Ascending aorta (tissue), 2 donors: ENCODE measurements around the gene NLRP2B. TPM values are rescaled to one million over a fixed set of nuclear protein-coding genes. Genes with fewer than 3 reads are reported as not detected.
"Not testable (repeated sequence)": the region's sequence is repeated elsewhere in the genome, so short reads cannot be mapped to it uniquely, and the experiment has no call there.

ENCODE experiments used
- DNase-seq, 2 donors: peaks; one replicate each; pipeline ENCODE4 v3.0.0-alpha.2; 2019; ENCODE audit warnings: low spot score in 2 of 2
- H3K27ac ChIP-seq, 2 donors: fragments of 200-600 bp; sonication (generic); one replicate each; pipeline ENCODE4 v1.5.1; 2016 to 2017; ENCODE audit warnings: mild to moderate bottlenecking in 1 of 2
- H3K27me3 ChIP-seq: fragments of 200-600 bp; sonication (generic); one replicate; pipeline ENCODE4 v1.5.1; 2017
- H3K36me3 ChIP-seq, 2 donors: fragments of 200-600 bp; sonication (generic); one replicate each; pipeline ENCODE4 v1.5.1; 2016
- H3K4me1 ChIP-seq, 2 donors: fragments of 200-600 bp; sonication (generic); one replicate each; pipeline ENCODE4 v1.5.1; 2016 to 2017; ENCODE audit warnings: mild to moderate bottlenecking in 1 of 2
- H3K4me3 ChIP-seq, 2 donors: fragments of 200-600 bp; sonication (generic); one replicate each; pipeline ENCODE4 v1.5.1; 2016 to 2017; ENCODE audit warnings: mild to moderate bottlenecking in 1 of 2
- H3K9me3 ChIP-seq, 2 donors: fragments of 200-600 bp; sonication (generic); one replicate each; pipeline ENCODE4 v1.5.1; 2016
- intact Hi-C: fragments of 100-400 bp; cut with DNase I; formaldehyde crosslinking; loops from one replicate; pipeline ENCODE4 v1.15.1; 2023
- total RNA-seq: library from RNA; depleted of rRNA; stranded (reverse); fragments of >200 nt; gene quantifications from one replicate; pipeline ENCODE4 v1.1.0, GENCODE V29; 2016
- TF ChIP-seq, protein P1 (sequence below), 3 experiments: fragments of 200-600 bp in 2 of 3; fragments of 450-650 bp in 1 of 3; sonication (generic) in 2 of 3; IDR thresholded peaks; one replicate each; pipeline ENCODE4 v1.5.1; 2016 to 2019; ENCODE audit warnings: antibody characterized with exemption in 3 of 3, mild to moderate bottlenecking in 1 of 3, moderate library complexity in 1 of 3

Gene NLRP2B
- not detected for total RNA-seq

DNA sequence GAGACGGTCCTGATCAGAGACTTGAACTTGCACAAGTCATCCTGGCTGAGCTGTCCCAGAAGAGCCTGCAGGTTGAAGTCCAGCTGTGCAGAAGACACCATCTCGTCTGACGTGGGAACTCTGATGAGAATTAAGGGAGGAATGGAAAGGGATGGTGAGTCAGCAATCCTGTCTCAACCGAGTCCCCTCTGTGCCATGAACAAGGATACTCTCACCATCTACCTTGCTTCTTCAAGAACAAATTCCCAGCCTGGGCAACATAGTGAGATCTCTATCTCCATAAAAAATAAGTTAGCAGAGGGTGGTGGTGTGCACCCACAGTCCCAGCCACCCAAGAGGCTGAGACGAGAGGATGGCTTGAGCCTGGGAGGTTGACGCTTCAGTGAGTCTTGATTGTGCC lies at the start of gene NLRP2B:
TSS of gene NLRP2B (minus strand) at position 101 of the 400 bp plus-strand sequence.
- no peak within 1 kb of the TSS for H3K4me3 ChIP-seq
- DNase-seq = no peak
- H3K4me1 ChIP-seq = no peaks in the 10 kb centered on the region
- intact Hi-C loops = no loop called here
- no peaks in the 10 kb centered on the region for H3K27me3 ChIP-seq
- no peak within 1 kb of the TSS for H3K27ac ChIP-seq
- TF ChIP-seq, protein P1, sequence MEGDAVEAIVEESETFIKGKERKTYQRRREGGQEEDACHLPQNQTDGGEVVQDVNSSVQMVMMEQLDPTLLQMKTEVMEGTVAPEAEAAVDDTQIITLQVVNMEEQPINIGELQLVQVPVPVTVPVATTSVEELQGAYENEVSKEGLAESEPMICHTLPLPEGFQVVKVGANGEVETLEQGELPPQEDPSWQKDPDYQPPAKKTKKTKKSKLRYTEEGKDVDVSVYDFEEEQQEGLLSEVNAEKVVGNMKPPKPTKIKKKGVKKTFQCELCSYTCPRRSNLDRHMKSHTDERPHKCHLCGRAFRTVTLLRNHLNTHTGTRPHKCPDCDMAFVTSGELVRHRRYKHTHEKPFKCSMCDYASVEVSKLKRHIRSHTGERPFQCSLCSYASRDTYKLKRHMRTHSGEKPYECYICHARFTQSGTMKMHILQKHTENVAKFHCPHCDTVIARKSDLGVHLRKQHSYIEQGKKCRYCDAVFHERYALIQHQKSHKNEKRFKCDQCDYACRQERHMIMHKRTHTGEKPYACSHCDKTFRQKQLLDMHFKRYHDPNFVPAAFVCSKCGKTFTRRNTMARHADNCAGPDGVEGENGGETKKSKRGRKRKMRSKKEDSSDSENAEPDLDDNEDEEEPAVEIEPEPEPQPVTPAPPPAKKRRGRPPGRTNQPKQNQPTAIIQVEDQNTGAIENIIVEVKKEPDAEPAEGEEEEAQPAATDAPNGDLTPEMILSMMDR (IDR thresholded peaks at IDR 0.05) = no peak
- no peaks in the 10 kb centered on the region for H3K36me3 ChIP-seq
- no peaks in the 10 kb centered on the region for H3K9me3 ChIP-seq

DNA sequence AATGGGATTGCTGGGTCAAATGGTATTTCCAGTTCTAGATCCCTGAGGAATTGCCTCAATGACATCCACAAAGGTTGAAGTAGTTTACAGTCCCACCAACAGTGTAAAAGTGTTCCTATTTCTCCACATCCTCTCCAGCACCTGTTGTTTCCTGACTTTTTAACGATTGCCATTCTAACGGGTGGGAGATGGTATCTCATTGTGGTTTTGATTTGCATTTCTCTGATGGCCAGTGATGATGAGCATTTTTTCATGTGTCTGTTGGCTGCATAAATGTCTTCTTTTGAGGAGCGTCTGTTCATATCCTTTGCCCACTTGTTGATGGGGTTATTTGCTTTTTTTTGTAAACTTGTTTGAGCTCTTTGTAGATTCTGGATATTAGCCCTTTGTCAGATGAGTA lies 45.9 kb upstream of the NLRP2B start:
- H3K9me3 ChIP-seq = peaks cover 5 to 24% of the 10 kb centered on the region in 2 donors
- DNase-seq, H3K4me3 ChIP-seq, H3K4me1 ChIP-seq, H3K27ac ChIP-seq, H3K27me3 ChIP-seq, intact Hi-C loops, H3K36me3 ChIP-seq: not testable (repeated sequence)

DNA sequence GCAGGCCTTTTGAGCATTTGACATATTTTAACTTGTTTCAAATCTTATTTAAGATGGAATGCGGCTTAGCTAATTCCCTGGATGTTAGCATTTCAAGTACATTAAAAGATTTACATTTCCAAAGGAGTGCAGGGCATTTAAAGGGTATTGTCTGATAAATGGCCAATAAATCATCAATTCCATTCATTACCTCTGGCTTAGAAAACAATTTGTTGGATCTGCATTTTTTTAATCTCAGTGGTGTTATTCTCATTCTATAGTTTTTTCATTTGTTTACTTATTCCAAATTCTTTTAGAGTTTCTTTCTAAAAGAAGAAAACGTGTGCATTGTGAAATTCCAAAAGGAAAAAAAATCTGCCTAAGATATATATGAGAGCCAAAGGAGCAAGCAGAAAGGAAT lies 1.3 kb upstream of the NLRP2B start:
- Histone ChIP-seq H3K4me3 (no peak overlapping the region), H3K9me3 (no peaks in the 10 kb centered on the region), H3K27me3 (no peaks in the 10 kb centered on the region), H3K4me1 (no peaks in the 10 kb centered on the region), H3K27ac (no peak overlapping the region), H3K36me3 (no peaks in the 10 kb centered on the region)
- DNase-seq = no peak
- TF ChIP-seq, protein P1 (IDR thresholded peaks at IDR 0.05) = no peak
- intact Hi-C loops = no loop called here

DNA sequence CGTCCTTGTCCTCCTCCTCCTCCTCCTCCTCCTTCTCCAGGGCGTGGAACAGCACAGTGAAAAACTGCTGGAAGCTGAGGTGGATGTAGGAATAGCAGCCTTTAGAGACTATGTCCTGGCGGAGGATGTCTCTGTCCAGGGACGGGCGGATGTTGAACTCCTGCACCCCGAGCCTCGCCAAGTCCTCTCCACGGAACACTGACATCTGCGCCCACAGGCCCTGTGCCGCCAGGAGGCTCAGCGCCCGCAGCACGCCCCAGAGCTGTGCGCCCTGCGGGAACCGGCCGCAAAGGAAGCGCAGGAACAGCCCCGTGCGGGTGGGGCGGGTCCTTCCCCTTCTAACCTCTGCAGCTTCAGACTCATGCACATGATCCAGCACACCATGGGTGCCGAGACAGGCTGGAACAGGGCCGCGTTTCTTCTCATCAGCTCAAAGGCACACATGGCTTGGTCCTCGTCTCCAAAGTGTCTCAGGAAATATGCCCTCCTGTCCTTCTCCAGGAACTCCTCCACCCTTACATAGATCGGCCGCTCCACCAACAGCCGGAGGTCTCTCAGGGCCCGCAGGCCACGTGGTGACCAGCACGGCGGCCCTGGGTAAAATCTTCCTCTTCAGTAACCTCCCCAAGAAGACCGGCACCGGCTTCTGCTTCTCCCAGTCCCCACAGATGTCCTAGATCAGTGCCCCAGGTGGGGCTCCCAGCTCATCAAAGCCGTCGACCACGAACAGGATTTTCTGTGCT lies 1.2 kb downstream of the NLRP2B start:
- Histone ChIP-seq H3K27ac (no peak overlapping the region), H3K36me3 (no peaks in the 10 kb centered on the region), H3K4me1 (no peaks in the 10 kb centered on the region), H3K27me3 (no peaks in the 10 kb centered on the region), H3K9me3 (peaks cover 0 to 7% of the 10 kb centered on the region in 2 donors), H3K4me3 (no peak overlapping the region)
- DNase-seq = no peak
- intact Hi-C loops = no loop called here
- TF ChIP-seq, protein P1 (IDR thresholded peaks at IDR 0.05) = no peak

DNA sequence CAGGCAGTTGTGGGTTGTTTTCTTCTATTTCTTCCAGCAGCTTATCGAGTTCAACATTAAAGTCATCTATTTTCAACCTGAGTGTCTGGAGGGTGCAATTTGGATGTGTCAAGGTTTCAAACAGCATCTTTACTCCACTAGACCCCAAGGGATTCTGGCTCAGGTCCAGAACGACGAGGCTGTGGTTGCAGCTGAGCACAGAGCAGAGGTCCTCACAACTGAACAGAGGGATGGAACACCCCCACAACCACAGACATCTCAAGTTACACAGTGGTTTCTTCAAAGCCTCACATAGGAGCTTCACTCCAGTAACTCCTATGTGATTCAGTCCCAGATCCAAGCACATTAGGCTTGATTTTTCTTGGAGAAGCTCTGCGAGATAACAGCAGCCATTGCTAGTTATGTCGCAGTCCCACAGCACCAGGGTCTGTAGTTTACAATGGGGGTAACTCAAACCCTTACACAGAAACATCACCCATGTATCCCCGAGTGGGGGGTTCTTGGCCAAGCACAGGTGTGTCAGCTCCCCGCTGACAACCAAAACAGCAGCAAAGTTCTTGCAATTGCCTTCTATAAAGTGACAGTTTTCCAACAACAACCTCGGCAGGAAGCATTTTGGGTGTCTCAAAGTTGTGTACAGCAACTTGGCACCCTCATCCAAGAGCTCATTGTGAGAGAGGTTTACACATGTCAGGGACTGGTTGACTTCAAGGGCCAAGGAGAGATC lies 2.8 kb downstream of the NLRP2B start:
- no peak overlapping the region for H3K4me3 ChIP-seq

DNA sequence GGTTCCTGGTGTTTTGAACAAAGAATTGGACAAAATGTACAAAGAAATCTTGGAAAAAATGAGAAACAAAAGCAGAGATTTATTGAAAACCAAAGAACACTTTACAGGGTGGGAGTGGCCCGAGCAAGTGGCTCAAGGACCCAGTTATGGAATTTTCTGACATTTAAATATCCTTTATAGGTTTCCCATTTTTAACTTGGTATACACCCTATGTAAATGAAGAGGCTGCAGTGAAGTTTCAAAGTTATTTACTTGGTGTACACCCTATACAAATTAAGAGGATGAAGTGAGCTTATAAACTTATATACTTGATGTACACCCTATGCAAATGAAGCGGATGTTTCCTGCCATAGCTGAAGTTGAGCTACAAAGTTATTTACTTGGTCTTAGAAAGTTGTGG lies 4.7 kb downstream of the NLRP2B start:
- Histone ChIP-seq H3K9me3 (peaks cover 0 to 10% of the 10 kb centered on the region in 2 donors), H3K27ac (no peak overlapping the region), H3K4me1 (no peaks in the 10 kb centered on the region), H3K36me3 (no peaks in the 10 kb centered on the region), H3K27me3 (no peaks in the 10 kb centered on the region), H3K4me3 (no peak overlapping the region)
- TF ChIP-seq, protein P1 (IDR thresholded peaks at IDR 0.05) = no peak
- DNase-seq = no peak
- intact Hi-C loops = no loop called here

More for the DNA sequence above, 2.8 kb downstream of the NLRP2B start:
- peaks cover 0 to 10% of the 10 kb centered on the region in 2 donors for H3K9me3 ChIP-seq
- no peak overlapping the region for H3K27ac ChIP-seq
- H3K4me1 ChIP-seq = no peaks in the 10 kb centered on the region
- TF ChIP-seq, protein P1 (IDR thresholded peaks at IDR 0.05) = no peak
- H3K36me3 ChIP-seq = no peaks in the 10 kb centered on the region
- H3K27me3 ChIP-seq = no peaks in the 10 kb centered on the region
- no peak for DNase-seq
- intact Hi-C loops = no loop called here
